ENCODE results near the gene PPDPF. TPM values are rescaled to one million over a fixed set of nuclear protein-coding genes. Genes with fewer than 3 reads are reported as not detected.
"Not testable (repeated sequence)": the region's sequence is repeated elsewhere in the genome, so short reads cannot be mapped to it uniquely, and the experiment has no call there.

The PPDPF gene
- total RNA-seq, 2 donors from 2014 or later = 66.4 to 96.9 TPM

- DNase-seq (ENCODE audit: low spot score) = no peak
- Mint-ChIP-seq H3K4me3 (no peak overlapping the region), H3K9me3 (no peaks in the 10 kb centered on the region), H3K27ac (no peak overlapping the region), H3K36me3 (no peaks in the 10 kb centered on the region), H3K27me3 (no peaks in the 10 kb centered on the region), H3K4me1 (ENCODE audit: low read depth in 2 of 2) (peaks cover 6 to 10% of the 10 kb centered on the region in 2 donors)
- no peak for ATAC-seq
Observed at GRCh38 chr20:63554361-63555278, 34.1 kb downstream of the PPDPF start.

DNA sequence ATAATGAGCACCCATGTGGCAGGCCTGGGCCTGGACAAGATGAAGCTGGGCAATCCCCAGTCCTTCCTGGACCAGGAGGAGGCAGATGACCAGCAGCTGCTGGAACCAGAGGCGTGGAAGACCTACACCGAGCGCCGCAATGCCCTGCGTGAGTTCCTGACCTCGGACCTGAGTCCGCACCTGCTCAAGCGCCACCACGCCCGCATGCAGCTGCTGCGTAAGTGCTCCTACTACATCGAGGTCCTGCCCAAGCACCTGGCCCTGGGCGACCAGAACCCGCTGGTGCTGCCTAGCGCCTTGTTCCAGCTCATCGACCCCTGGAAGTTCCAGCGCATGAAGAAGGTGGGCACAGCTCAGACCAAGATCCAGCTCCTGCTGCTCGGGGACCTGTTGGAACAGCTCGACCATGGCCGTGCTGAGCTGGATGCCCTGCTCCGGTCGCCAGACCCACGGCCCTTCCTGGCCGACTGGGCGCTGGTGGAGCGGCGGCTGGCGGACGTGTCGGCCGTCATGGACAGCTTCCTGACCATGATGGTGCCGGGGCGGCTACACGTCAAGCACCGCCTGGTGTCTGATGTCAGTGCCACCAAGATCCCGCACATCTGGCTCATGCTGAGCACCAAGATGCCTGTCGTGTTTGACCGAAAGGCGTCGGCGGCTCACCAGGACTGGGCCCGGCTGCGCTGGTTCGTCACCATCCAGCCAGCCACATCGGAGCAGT is 35.3 kb downstream of the PPDPF start:
- H3K9me3 Mint-ChIP-seq = no peaks in the 10 kb centered on the region
- no peaks in the 10 kb centered on the region for H3K27me3 Mint-ChIP-seq
- ATAC-seq (no peak), DNase-seq (ENCODE audit: low spot score) (no peak)
- H3K4me1 Mint-ChIP-seq (ENCODE audit: low read depth in 2 of 2) = peaks cover 6 to 12% of the 10 kb centered on the region in 2 donors
- H3K27ac Mint-ChIP-seq = no peak overlapping the region
- no peak overlapping the region for H3K4me3 Mint-ChIP-seq
- H3K36me3 Mint-ChIP-seq = peaks cover 5% of the 10 kb centered on the region

- H3K36me3 Mint-ChIP-seq = peaks cover 5% of the 10 kb centered on the region
- peaks cover 6 to 12% of the 10 kb centered on the region in 2 donors for H3K4me1 Mint-ChIP-seq (ENCODE audit: low read depth in 2 of 2)
- no peaks in the 10 kb centered on the region for H3K9me3 Mint-ChIP-seq
- H3K27me3 Mint-ChIP-seq = no peaks in the 10 kb centered on the region
- ATAC-seq (no peak), DNase-seq (ENCODE audit: low spot score) (no peak)
- H3K4me3 Mint-ChIP-seq = no peak overlapping the region
- H3K27ac Mint-ChIP-seq = no peak overlapping the region
Observed at GRCh38 chr20:63556873-63557478, 36.4 kb downstream of the PPDPF start.

GRCh38 chr20:63557481-63557891 is 36.9 kb downstream of the PPDPF start:
- Mint-ChIP-seq H3K36me3 (peaks cover 5% of the 10 kb centered on the region), H3K9me3 (no peaks in the 10 kb centered on the region), H3K4me3 (no peak overlapping the region), H3K27me3 (no peaks in the 10 kb centered on the region), H3K27ac (no peak overlapping the region), H3K4me1 (ENCODE audit: low read depth in 2 of 2) (peaks cover 5 to 12% of the 10 kb centered on the region in 2 donors)
- ATAC-seq (no peak), DNase-seq (ENCODE audit: low spot score) (no peak)

DNA sequence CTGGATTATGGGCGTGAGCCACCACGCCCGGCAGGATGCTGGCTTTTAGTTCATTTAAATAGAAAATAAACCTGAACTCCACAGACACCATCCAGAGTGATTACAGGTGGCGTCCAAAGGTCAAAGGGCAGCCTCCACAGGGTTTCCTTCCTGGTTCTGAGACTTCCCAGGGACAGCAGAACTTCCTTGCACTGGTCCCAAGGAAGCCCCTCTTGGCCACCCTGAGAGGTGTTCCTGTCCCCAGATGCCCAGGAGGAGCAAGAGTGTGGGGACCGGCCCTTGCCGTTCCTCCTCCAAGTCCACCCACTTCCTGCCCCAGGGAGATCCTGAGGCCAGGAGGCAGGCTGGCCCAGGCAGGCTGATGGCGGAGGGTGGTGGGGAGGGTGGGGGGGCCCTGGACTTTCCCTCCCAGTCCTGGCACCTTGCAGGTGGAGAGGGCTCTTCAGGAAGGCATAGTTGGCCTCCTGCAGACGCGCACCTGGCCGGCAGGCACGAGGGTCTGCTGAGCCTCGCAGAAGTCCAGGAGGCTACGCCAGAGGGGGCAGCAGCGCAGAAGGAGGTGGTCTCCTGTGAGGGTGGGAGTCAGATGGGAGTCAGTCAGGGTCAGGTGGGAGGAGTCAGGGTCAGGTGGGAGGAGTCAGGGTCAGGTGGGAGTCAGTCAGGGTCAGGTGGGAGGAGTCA is 38.4 kb downstream of the PPDPF start:
- H3K27ac Mint-ChIP-seq = no peak overlapping the region
- H3K9me3 Mint-ChIP-seq = no peaks in the 10 kb centered on the region
- no peaks in the 10 kb centered on the region for H3K27me3 Mint-ChIP-seq
- H3K4me1 Mint-ChIP-seq (ENCODE audit: low read depth in 2 of 2) = peaks cover 0 to 5% of the 10 kb centered on the region in 2 donors
- ATAC-seq (no peak), DNase-seq (ENCODE audit: low spot score) (no peak)
- no peak overlapping the region for H3K4me3 Mint-ChIP-seq
- H3K36me3 Mint-ChIP-seq = peaks cover 5% of the 10 kb centered on the region

DNA sequence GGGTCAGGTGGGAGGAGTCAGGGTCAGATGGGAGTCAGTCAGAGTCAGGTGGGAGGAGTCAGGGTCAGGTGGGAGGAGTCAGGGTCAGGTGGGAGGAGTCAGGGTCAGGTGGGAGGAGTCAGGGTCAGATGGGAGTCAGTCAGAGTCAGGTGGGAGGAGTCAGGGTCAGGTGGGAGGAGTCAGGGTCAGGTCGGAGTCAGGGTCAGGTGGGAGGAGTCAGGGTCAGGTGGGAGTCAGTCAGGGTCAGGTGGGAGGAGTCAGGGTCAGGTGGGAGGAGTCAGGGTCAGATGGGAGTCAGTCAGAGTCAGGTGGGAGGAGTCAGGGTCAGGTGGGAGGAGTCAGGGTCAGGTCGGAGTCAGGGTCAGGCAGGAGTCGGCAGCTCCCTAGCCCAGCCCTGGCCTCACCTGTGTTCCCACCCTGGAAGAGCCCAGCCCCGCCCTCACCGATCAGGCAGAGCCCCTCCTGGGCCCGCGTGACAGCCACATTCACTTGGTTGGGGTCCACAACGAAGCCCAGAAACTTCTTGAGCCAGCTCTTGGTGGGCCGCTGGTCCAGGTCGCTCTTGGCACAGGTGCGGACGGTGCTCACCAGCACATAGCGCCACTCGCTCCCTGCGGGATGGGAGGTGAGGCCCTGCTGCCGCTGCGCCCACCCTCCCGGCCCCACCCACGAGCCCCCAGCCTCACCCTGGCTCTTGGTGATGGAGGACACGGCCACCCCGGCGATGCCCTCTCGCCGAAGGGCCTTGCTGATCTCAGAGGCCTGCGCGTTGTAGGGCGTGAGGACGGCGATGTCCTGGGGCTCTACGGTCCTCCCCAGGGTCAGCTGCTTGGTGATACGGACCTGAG is 39.1 kb downstream of the PPDPF start:
- H3K9me3 Mint-ChIP-seq; H3K4me1 Mint-ChIP-seq (ENCODE audit: low read depth in 2 of 2); DNase-seq (ENCODE audit: low spot score); H3K27me3 Mint-ChIP-seq; H3K27ac Mint-ChIP-seq; H3K4me3 Mint-ChIP-seq; H3K36me3 Mint-ChIP-seq; ATAC-seq: not testable (repeated sequence)

DNA sequence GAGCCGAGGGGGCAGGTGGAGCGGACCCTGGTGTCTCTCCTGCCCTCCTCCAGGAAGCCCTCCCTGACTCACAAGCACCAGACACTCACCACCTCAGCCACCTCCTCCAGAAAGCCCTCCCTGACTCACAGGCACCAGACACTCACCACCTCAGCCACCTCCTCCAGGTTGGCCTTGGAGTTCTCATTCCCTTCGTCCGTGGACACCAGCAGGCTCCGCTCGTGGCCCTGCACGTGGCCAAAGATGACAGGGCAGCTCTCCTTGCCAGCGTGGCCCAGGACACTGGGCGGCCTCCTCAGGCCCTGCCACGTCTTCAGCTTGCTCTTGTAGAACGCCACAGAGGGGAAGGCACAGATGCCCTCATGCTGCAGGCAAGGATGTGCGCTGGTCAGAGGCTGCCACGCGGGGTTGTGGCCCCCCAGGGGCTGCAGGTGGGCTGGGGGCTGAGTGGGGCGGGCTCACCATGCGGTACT is 39.8 kb downstream of the PPDPF start:
- no peak for DNase-seq (ENCODE audit: low spot score)
- Mint-ChIP-seq H3K4me1 (ENCODE audit: low read depth in 2 of 2) (peaks cover 0 to 5% of the 10 kb centered on the region in 2 donors), H3K27me3 (no peaks in the 10 kb centered on the region), H3K27ac (no peak overlapping the region), H3K36me3 (peaks cover 5% of the 10 kb centered on the region), H3K9me3 (no peaks in the 10 kb centered on the region), H3K4me3 (no peak overlapping the region)
- no peak for ATAC-seq

- Mint-ChIP-seq H3K9me3 (no peaks in the 10 kb centered on the region), H3K27ac (no peak overlapping the region), H3K4me3 (no peak overlapping the region), H3K4me1 (ENCODE audit: low read depth in 2 of 2) (peaks cover 0 to 5% of the 10 kb centered on the region in 2 donors), H3K36me3 (peaks cover 5% of the 10 kb centered on the region), H3K27me3 (no peaks in the 10 kb centered on the region)
- ATAC-seq = no peak
- DNase-seq (ENCODE audit: low spot score) = no peak
Observed at GRCh38 chr20:63560856-63561609, 40.5 kb downstream of the PPDPF start.

DNA sequence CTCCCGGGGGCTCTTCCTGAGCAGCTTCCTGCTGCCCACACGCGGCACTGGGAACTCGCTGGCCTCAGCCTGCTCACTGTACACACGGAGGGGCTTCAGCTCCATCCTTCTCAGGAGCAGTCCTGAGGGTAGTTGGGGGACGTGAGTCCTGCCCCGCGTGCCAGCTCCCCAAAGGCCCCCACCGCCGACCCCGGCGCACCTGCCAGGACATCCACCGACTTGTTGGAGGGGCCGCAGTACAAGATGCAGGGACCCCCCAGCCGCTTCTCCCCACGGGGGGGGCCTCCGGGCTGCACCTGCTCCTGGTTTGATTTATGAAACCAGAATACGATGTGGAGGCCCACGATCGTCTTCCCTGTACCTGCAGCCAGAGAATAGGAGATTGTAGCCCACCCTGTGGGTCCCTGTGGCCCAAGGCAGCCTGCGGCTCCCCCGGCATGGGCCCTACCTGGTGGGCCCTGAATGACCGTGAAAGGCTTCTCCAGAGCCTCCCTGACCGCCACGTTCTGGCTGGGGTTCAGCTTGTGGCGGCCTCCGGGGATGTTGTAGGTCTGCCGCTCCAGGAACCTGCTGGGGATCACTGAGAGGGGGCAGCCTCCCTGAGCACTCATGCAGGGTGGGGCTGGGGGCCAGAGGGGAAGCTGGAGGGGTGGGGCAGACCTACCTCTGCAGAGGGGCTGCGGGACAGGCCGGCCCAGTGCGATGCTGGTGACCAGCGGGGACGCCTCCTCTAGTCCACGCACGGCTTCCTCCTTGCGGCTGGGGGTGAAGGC is 41.2 kb downstream of the PPDPF start:
- no peak for DNase-seq (ENCODE audit: low spot score)
- peaks cover 5% of the 10 kb centered on the region for H3K36me3 Mint-ChIP-seq
- peaks cover under 1 to 5% of the 10 kb centered on the region in 2 donors for H3K4me1 Mint-ChIP-seq (ENCODE audit: low read depth in 2 of 2)
- H3K4me3 Mint-ChIP-seq = no peak overlapping the region
- H3K27me3 Mint-ChIP-seq = no peaks in the 10 kb centered on the region
- H3K9me3 Mint-ChIP-seq = no peaks in the 10 kb centered on the region
- ATAC-seq = no peak
- H3K27ac Mint-ChIP-seq = no peak overlapping the region

GRCh38 chr20:63562461-63563224 is 42.1 kb downstream of the PPDPF start:
- peaks cover 8 to 11% of the 10 kb centered on the region in 2 donors for H3K4me1 Mint-ChIP-seq (ENCODE audit: low read depth in 2 of 2)
- H3K9me3 Mint-ChIP-seq = no peaks in the 10 kb centered on the region
- no peaks in the 10 kb centered on the region for H3K27me3 Mint-ChIP-seq
- H3K27ac Mint-ChIP-seq = no peak overlapping the region
- ATAC-seq (no peak), DNase-seq (ENCODE audit: low spot score) (no peak)
- peaks cover 5% of the 10 kb centered on the region for H3K36me3 Mint-ChIP-seq
- no peak overlapping the region for H3K4me3 Mint-ChIP-seq

DNA sequence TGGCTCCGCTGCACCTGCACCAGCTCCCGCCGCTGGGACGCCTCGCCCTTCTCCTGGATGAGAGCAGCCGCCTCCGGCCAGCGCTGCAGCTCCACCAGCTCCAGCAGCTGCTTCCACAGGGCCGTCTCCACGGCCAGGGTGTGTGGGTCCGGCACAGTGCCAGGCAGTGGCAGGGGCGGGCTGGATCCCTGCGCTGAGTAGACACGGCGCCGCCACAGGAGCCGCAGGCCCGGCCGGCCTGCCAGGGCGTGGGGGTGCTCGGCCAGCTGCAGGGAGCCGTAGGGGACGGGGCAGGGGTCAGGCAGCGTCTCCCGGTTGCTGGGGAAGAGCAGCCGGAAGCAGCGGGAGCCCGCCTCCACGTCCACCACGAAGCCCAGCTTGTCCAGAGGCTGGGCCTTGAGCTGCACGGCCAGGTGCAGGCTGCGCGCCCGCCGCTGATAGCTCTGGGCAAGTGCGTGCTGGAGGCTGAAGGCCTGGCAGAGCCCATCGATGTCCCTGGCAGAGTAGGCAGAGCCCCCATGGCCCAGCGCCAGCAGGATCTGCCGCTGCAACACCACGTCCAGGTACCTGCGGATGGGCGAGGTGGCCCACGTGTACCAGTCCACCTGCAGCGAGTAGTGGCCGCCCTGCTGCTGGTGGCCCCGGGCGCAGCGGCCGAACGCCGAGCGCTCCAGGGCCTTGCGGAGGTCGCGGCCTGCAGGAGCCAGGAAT is 42.8 kb downstream of the PPDPF start:
- Mint-ChIP-seq H3K27me3 (no peaks in the 10 kb centered on the region), H3K27ac (no peak overlapping the region), H3K9me3 (no peaks in the 10 kb centered on the region), H3K4me3 (no peak overlapping the region), H3K36me3 (peaks cover 5% of the 10 kb centered on the region), H3K4me1 (ENCODE audit: low read depth in 2 of 2) (peaks cover 15 to 17% of the 10 kb centered on the region in 2 donors)
- no peak for ATAC-seq
- no peak for DNase-seq (ENCODE audit: low spot score)

Measured in natural killer cell treated with Interleukin-12 subunit alpha and Interleukin-12 subunit beta and Interleukin-15 and Interleukin-18, amount 100 ng/mL, for 72 hours (primary cell).